GM06990 (cell line): ENCODE measurements around the gene NELFCD.

Experiments
- DNase-seq: peaks from one replicate; pipeline ENCODE4 v3.0.0-alpha.2; 2011; ENCODE audit not compliant: insufficient read length; ENCODE audit errors: extremely low read depth
- H3K27me3 ChIP-seq: replicated peaks from 2 replicates; pipeline ENCODE4 v1.6.0; 2011; ENCODE audit warnings: low read length; ENCODE audit not compliant: control insufficient read depth, insufficient read depth
- H3K36me3 ChIP-seq: 2 replicates; pipeline ENCODE4 v1.5.1; 2011; ENCODE audit warnings: low read length; ENCODE audit not compliant: control insufficient read depth, insufficient read depth
- H3K4me3 ChIP-seq: replicated peaks from 2 replicates; pipeline ENCODE4 v1.5.1; 2011; ENCODE audit warnings: low read depth, mild to moderate bottlenecking, control low read depth, low read length
- TF ChIP-seq, protein P1 (sequence below): IDR thresholded peaks from 2 replicates; pipeline ENCODE4 v1.5.1; 2011; ENCODE audit warnings: low read length, control low read depth, mild to moderate bottlenecking, inconsistent platforms; ENCODE audit not compliant: insufficient read depth, poor library complexity, severe bottlenecking

Gene NELFCD

DNA sequence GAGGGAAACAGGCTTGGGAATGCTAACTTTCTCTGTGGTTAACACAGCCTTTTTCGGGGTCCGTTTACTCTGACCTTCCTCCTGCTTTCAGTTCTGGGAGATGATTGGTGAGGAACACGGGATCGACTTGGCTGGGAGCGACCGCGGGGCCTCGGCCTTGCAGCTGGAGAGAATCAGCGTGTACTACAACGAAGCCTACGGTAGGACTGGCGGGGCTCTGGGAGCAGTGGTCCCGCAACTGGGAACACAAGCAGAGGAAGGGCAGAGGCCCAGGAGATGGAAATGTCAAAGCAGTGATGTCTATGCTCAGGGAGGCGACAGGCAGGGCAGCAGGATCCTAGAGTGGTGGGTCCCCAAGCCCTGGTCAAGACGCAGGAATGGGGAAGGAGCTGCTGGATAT, 41.7 kb downstream of the NELFCD start:
- Histone ChIP-seq H3K4me3 (no peak overlapping the region), H3K27me3 (no peaks in the 10 kb centered on the region), H3K36me3 (peaks cover 24% of the 10 kb centered on the region)
- TF ChIP-seq, protein P1, sequence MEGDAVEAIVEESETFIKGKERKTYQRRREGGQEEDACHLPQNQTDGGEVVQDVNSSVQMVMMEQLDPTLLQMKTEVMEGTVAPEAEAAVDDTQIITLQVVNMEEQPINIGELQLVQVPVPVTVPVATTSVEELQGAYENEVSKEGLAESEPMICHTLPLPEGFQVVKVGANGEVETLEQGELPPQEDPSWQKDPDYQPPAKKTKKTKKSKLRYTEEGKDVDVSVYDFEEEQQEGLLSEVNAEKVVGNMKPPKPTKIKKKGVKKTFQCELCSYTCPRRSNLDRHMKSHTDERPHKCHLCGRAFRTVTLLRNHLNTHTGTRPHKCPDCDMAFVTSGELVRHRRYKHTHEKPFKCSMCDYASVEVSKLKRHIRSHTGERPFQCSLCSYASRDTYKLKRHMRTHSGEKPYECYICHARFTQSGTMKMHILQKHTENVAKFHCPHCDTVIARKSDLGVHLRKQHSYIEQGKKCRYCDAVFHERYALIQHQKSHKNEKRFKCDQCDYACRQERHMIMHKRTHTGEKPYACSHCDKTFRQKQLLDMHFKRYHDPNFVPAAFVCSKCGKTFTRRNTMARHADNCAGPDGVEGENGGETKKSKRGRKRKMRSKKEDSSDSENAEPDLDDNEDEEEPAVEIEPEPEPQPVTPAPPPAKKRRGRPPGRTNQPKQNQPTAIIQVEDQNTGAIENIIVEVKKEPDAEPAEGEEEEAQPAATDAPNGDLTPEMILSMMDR, result no peak
- DNase-seq, result no peak

DNA sequence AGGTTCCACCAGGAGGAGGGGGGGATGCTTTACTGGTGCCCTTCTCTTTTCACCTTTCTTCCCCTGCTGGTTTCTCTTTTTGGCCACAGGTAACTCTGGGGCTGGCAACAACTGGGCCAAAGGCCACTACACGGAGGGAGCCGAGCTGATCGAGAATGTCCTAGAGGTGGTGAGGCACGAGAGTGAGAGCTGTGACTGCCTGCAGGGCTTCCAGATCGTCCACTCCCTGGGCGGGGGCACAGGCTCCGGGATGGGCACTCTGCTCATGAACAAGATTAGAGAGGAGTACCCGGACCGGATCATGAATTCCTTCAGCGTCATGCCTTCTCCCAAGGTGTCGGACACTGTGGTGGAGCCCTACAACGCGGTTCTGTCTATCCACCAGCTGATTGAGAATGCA, 42.6 kb downstream of the NELFCD start:
- Histone ChIP-seq H3K36me3 (peaks cover 23% of the 10 kb centered on the region), H3K4me3 (no peak overlapping the region), H3K27me3 (no peaks in the 10 kb centered on the region)
- DNase-seq, result no peak
- TF ChIP-seq, protein P1, result no peak

GRCh38 chr20:59024111-59024530, 43.1 kb downstream of the NELFCD start:
- peaks cover 25% of the 10 kb centered on the region for H3K36me3 ChIP-seq
- TF ChIP-seq, protein P1, result no peak
- H3K27me3 ChIP-seq, result no peaks in the 10 kb centered on the region
- H3K4me3 ChIP-seq, result no peak overlapping the region
- DNase-seq, result no peak

- no peak overlapping the region for H3K4me3 ChIP-seq
- TF ChIP-seq, protein P1, result no peak
- no peaks in the 10 kb centered on the region for H3K27me3 ChIP-seq
- DNase-seq, result no peak
- peaks cover 28% of the 10 kb centered on the region for H3K36me3 ChIP-seq
Observed at GRCh38 chr20:59025086-59025485, 44.0 kb downstream of the NELFCD start.

DNA sequence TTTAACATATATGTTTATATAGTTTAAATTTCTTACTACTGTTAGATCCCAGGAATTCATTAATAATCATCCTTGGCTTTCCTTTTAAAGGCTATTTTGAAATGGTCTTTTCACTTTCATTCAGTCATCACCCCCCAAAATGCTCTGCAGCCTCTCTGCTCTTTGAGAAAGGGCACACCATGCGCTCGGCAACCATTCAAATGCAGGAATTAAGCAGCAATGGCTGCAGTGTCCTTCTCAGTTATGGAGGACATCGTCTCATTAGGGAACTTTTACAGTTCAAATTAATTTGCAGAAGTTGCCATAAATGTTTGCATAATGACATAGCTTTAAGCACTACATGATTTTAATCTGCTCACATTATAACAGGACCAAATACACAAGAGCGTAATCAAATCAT, 44.5 kb downstream of the NELFCD start:
- no peaks in the 10 kb centered on the region for H3K27me3 ChIP-seq
- peaks cover 28% of the 10 kb centered on the region for H3K36me3 ChIP-seq
- TF ChIP-seq, protein P1, result no peak
- no peak for DNase-seq
- no peak overlapping the region for H3K4me3 ChIP-seq
